Spleen (tissue), 7 donors: ENCODE measurements around the gene ADORA1.

Experiments used
- POLR2A ChIP-seq, 3 donors: fragments of 450-650 bp; IDR thresholded peaks; one replicate each; pipeline ENCODE4 v1.5.1; 2017; ENCODE audit warnings: antibody characterized with exemption in 3 of 3, mild to moderate bottlenecking in 1 of 3
- POLR2AphosphoS5 ChIP-seq, 3 donors: sonication (generic); formaldehyde crosslinking; IDR thresholded peaks; one replicate each; pipeline ENCODE4 v1.5.1; 2017; ENCODE audit warnings: antibody characterized with exemption in 3 of 3
- TF ChIP-seq, protein P1 (sequence below), 11 experiments: fragments of 200-600 bp in 7 of 11; fragments of 450-650 bp in 4 of 11; sonication (generic) in 4 of 11; IDR thresholded peaks in 8 of 11; conservative IDR thresholded peaks in 3 of 11; 1 replicate in 7 of 11; 2 replicates in 4 of 11; pipeline versions ENCODE4 v1.4.0 to v1.8.0; 2016 to 2021; ENCODE audit warnings: antibody characterized with exemption in 11 of 11, inconsistent platforms in 4 of 11, mild to moderate bottlenecking in 1 of 11
- donor health status: DM: no; HTN: no; CAD: no; lungs with moderate emphysema.
- donor health status: DM: no; HTN: no; CAD: no.
- donor health status: DM: no; HTN: no; CAD: no.

DNA sequence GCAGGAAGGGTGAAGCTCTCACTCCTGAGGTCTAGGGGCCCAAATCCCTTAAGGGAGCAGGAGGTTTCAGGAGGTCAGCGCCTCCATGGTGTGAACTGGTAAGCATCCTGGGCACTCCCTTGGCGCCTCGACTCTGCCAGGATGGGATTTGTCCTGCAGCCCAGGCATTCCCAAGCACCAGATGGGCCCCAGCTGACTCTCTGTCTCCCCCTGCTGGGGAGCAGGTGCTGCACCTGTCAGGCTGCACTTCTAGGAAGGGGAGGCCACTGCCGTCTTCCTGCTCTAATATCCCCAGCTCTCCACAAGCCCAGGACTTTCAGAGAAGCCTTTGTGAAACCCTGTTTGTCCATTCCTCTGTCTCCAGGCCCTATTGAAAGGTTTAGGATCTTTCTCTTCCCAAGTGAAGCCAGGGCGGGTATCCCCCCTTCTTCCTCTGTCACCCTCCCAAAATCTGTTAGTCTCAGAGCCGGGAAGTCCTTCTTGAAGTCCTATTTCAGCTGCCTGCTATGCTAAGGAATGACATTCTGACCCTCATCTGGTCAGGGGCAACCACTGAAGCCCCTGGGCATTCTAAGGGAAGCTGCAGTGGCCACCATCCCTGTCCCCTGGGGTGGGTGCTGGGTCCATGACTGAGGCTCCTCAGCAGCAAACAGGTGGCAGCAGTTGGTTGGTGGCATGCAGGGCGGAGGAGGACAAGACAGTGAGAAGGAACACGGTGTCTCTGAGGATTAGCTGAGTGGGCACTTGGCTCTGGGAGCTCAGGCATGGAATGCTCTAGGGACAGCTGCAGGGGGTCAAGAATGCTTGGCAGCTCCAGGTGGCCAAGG, 44.9 kb downstream of the ADORA1 start:
- TF ChIP-seq POLR2A (IDR thresholded peaks at IDR 0.05) (no peak), POLR2AphosphoS5 (IDR thresholded peaks at IDR 0.05) (no peak)
- TF ChIP-seq, protein P1, sequence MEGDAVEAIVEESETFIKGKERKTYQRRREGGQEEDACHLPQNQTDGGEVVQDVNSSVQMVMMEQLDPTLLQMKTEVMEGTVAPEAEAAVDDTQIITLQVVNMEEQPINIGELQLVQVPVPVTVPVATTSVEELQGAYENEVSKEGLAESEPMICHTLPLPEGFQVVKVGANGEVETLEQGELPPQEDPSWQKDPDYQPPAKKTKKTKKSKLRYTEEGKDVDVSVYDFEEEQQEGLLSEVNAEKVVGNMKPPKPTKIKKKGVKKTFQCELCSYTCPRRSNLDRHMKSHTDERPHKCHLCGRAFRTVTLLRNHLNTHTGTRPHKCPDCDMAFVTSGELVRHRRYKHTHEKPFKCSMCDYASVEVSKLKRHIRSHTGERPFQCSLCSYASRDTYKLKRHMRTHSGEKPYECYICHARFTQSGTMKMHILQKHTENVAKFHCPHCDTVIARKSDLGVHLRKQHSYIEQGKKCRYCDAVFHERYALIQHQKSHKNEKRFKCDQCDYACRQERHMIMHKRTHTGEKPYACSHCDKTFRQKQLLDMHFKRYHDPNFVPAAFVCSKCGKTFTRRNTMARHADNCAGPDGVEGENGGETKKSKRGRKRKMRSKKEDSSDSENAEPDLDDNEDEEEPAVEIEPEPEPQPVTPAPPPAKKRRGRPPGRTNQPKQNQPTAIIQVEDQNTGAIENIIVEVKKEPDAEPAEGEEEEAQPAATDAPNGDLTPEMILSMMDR (IDR thresholded peaks at IDR 0.05 in 8 of 11, conservative IDR thresholded peaks at IDR 0.05 in 3 of 11): peak; percentile 32 to 86 (median 70)
